H1 (cell line): Measurements from ENCODE around the gene TXNL4B. TPM values are rescaled to one million over a fixed set of nuclear protein-coding genes. Genes with fewer than 3 reads are reported as not detected.

Source experiments
- CTCF ChIA-PET: fragments of 300-600 bp; sonication (Branson Sonifier 250); formaldehyde crosslinking; loops from one replicate; lab custom pipeline; 2021; ENCODE audit not compliant: partially characterized antibody; lab: Charles Lee
- POLR2A ChIA-PET: fragments of 300-600 bp; sonication (Branson Sonifier 250); formaldehyde crosslinking; loops from one replicate; lab custom pipeline; 2021; ENCODE audit warnings: inconsistent platforms; ENCODE audit not compliant: partially characterized antibody; lab: Charles Lee
- DNase-seq, 2 experiments: peaks; one replicate each; pipeline versions ENCODE4 v3.0.0 to v3.0.0-alpha.2; 2010 to 2022; ENCODE audit warnings: low spot score in 2 of 2, low read depth in 1 of 2, mixed read lengths in 1 of 2
- FAIRE-seq: peaks from 2 replicates; lab custom pipeline; 2011; peaks lifted over from hg19 to GRCh38; lab: Jason Lieb, UNC
- H2AFZ ChIP-seq: 2 replicates; pipeline ENCODE4 v1.8.1; 2012; ENCODE audit warnings: low read length, inconsistent platforms
- H2AK5ac ChIP-seq: 2 replicates; pipeline ENCODE4 v1.6.1; 2013; ENCODE audit warnings: low read depth, low read length
- H2BK120ac ChIP-seq: replicated peaks from 2 replicates; pipeline ENCODE3; 2013; ENCODE audit warnings: low read depth, low read length, inconsistent platforms
- H2BK12ac ChIP-seq: 2 replicates; pipeline ENCODE4 v1.6.1; 2013; ENCODE audit warnings: low read depth, low read length
- H2BK15ac ChIP-seq: 2 replicates; pipeline ENCODE4 v1.6.1; 2013; ENCODE audit warnings: low read length
- H2BK20ac ChIP-seq: 2 replicates; pipeline ENCODE4 v1.6.1; 2013; ENCODE audit warnings: low read length
- H2BK5ac ChIP-seq: 2 replicates; pipeline ENCODE4 v1.6.1; 2013; ENCODE audit warnings: low read depth, low read length
- H3K14ac ChIP-seq: 2 replicates; pipeline ENCODE4 v1.6.1; 2013; ENCODE audit warnings: inconsistent platforms; ENCODE audit not compliant: insufficient read length
- H3K18ac ChIP-seq: 2 replicates; pipeline ENCODE4 v1.6.1; 2013; ENCODE audit warnings: low read length; ENCODE audit errors: extremely low read depth
- H3K23ac ChIP-seq: 2 replicates; pipeline ENCODE4 v1.6.1; 2013; ENCODE audit warnings: inconsistent platforms; ENCODE audit not compliant: insufficient read length
- H3K23me2 ChIP-seq: 2 replicates; pipeline ENCODE4 v1.6.1; 2013; ENCODE audit warnings: low read depth, low read length
- H3K27ac ChIP-seq: 2 replicates; pipeline ENCODE4 v1.6.1; 2011; ENCODE audit warnings: low read depth, low read length, inconsistent platforms
- H3K27me3 ChIP-seq, 4 experiments: replicated peaks in 1 of 4; 1 replicate in 1 of 4; 2 replicates in 3 of 4; pipeline versions ENCODE4 v1.6.1 to v1.8.1; 2011 to 2013; ENCODE audit warnings: low read length in 3 of 4, mild to moderate bottlenecking in 3 of 4, inconsistent platforms in 2 of 4, mixed read lengths in 2 of 4, moderate library complexity in 1 of 4; ENCODE audit not compliant: control insufficient read depth in 3 of 4, insufficient read depth in 3 of 4; ENCODE audit errors: extremely low read depth in 1 of 4
- H3K36me3 ChIP-seq, 4 experiments: 2 replicates each; pipeline versions ENCODE4 v1.6.1 to v1.8.1; 2011 to 2013; ENCODE audit warnings: mild to moderate bottlenecking in 4 of 4, low read length in 3 of 4, moderate library complexity in 2 of 4, control low read depth in 1 of 4, inconsistent platforms in 1 of 4; ENCODE audit not compliant: insufficient read depth in 4 of 4, control insufficient read depth in 2 of 4
- H3K4ac ChIP-seq: replicated peaks from 2 replicates; pipeline ENCODE3; 2013; ENCODE audit warnings: low read length, low read depth, mixed read lengths, inconsistent platforms; ENCODE audit not compliant: insufficient read length
- H3K4me1 ChIP-seq, 4 experiments: replicated peaks in 1 of 4; 1 replicate in 1 of 4; 2 replicates in 3 of 4; pipeline versions ENCODE4 v1.6.1 to v1.8.1; 2011 to 2013; ENCODE audit warnings: low read length in 3 of 4, inconsistent platforms in 2 of 4, mixed read lengths in 1 of 4; ENCODE audit not compliant: insufficient read depth in 4 of 4, control insufficient read depth in 3 of 4
- H3K4me2 ChIP-seq, 2 experiments: 2 replicates each; pipeline versions ENCODE4 v1.6.1 to v1.8.1; 2011 to 2013; ENCODE audit warnings: low read depth in 2 of 2, low read length in 2 of 2, control low read depth in 1 of 2, inconsistent platforms in 1 of 2, mild to moderate bottlenecking in 1 of 2; ENCODE audit not compliant: insufficient read depth in 1 of 2
- H3K4me3 ChIP-seq, 4 experiments: fragments of 200-600, 300-600 bp in 1 of 4; sonication (generic), shearing (Covaris generic), sonication (Bioruptor Twin) in 1 of 4; 2 replicates each; pipeline versions ENCODE4 v1.5.1 to v1.8.1; 2011 to 2016; ENCODE audit warnings: low read length in 4 of 4, low read depth in 3 of 4, control low read depth in 2 of 4, inconsistent platforms in 2 of 4, mild to moderate bottlenecking in 2 of 4, mixed read lengths in 1 of 4, moderate library complexity in 1 of 4; ENCODE audit not compliant: insufficient read depth in 2 of 4; ENCODE audit errors: extremely low read depth in 1 of 4
- H3K56ac ChIP-seq: replicated peaks from 2 replicates; pipeline ENCODE3; 2013; ENCODE audit warnings: low read depth, mild to moderate bottlenecking, mixed read lengths, low read length, inconsistent platforms; ENCODE audit not compliant: insufficient read length
- H3K79me1 ChIP-seq: 2 replicates; pipeline ENCODE4 v1.6.1; 2013; ENCODE audit warnings: low read depth, low read length, control low read depth
- H3K79me2 ChIP-seq, 2 experiments: 2 replicates each; pipeline versions ENCODE4 v1.6.1 to v1.8.1; 2012 to 2013; ENCODE audit warnings: low read length in 2 of 2, mild to moderate bottlenecking in 2 of 2, inconsistent platforms in 1 of 2; ENCODE audit not compliant: insufficient read depth in 2 of 2, control insufficient read depth in 1 of 2
- H3K9ac ChIP-seq, 4 experiments: replicated peaks in 1 of 4; 1 replicate in 1 of 4; 2 replicates in 3 of 4; pipeline versions ENCODE4 v1.6.1 to v1.8.1; 2011 to 2013; ENCODE audit warnings: low read depth in 3 of 4, low read length in 3 of 4, control low read depth in 2 of 4, mild to moderate bottlenecking in 2 of 4, moderate library complexity in 2 of 4, inconsistent platforms in 1 of 4; ENCODE audit errors: extremely low read depth in 1 of 4
- H3K9me3 ChIP-seq, 2 experiments: 2 replicates each; pipeline versions ENCODE4 v1.6.1 to v1.8.1; 2012 to 2013; ENCODE audit warnings: mild to moderate bottlenecking in 2 of 2, moderate library complexity in 2 of 2, control low read depth in 1 of 2, inconsistent platforms in 1 of 2, low read depth in 1 of 2, low read length in 1 of 2, mixed read lengths in 1 of 2; ENCODE audit not compliant: insufficient read depth in 2 of 2
- H4K20me1 ChIP-seq, 2 experiments: replicated peaks in 1 of 2; 2 replicates each; pipeline versions ENCODE3 to v1.8.1; 2011 to 2013; ENCODE audit warnings: inconsistent platforms in 2 of 2, low read length in 2 of 2, mild to moderate bottlenecking in 1 of 2; ENCODE audit not compliant: insufficient read depth in 2 of 2, control insufficient read depth in 1 of 2
- H4K5ac ChIP-seq: 2 replicates; pipeline ENCODE4 v1.6.1; 2013; ENCODE audit warnings: low read length, low read depth, mixed read lengths, inconsistent platforms; ENCODE audit not compliant: insufficient read length
- H4K8ac ChIP-seq: 2 replicates; pipeline ENCODE4 v1.8.0; 2013; ENCODE audit warnings: mild to moderate bottlenecking, moderate library complexity, low read length, inconsistent platforms; ENCODE audit not compliant: insufficient read depth; ENCODE audit errors: extremely low read depth
- H4K91ac ChIP-seq: replicated peaks from 2 replicates; pipeline ENCODE3; 2013; ENCODE audit warnings: low read length, mixed read lengths, inconsistent platforms; ENCODE audit not compliant: insufficient read length
- ATF2 ChIP-seq: IDR thresholded peaks from 2 replicates; pipeline ENCODE4 v1.6.1; 2012; ENCODE audit warnings: low read length, inconsistent platforms
- CEBPB ChIP-seq: IDR thresholded peaks from 2 replicates; pipeline ENCODE4 v1.6.1; 2012; ENCODE audit warnings: low read depth, low read length
- CHD2 ChIP-seq: IDR thresholded peaks from 2 replicates; pipeline ENCODE4 v1.6.1; 2012; ENCODE audit warnings: low read length, improper control_type of control experiment
- GABPA ChIP-seq: IDR thresholded peaks from 2 replicates; pipeline ENCODE4 v1.6.1; 2011; ENCODE audit warnings: mild to moderate bottlenecking, low read length, moderate library complexity, borderline replicate concordance; ENCODE audit not compliant: insufficient read depth
- GTF2F1 ChIP-seq: IDR thresholded peaks from 2 replicates; pipeline ENCODE4 v1.6.1; 2012; ENCODE audit warnings: low read depth, low read length, improper control_type of control experiment, borderline replicate concordance
- SIX5 ChIP-seq: IDR thresholded peaks from 2 replicates; pipeline ENCODE4 v1.6.1; 2011; ENCODE audit warnings: mild to moderate bottlenecking, low read depth, low read length
- TAF7 ChIP-seq: optimal IDR thresholded peaks from 2 replicates; pipeline ENCODE3; 2011; ENCODE audit warnings: low read depth, mild to moderate bottlenecking, inconsistent platforms, low read length, moderate library complexity, borderline replicate concordance
- WGBS, 2 experiments: shearing (Covaris generic) in 1 of 2; methylation state at CpG; one replicate each; pipeline versions ENCODE4 v1.1.6 to v1.1.7; 2013 to 2015; ENCODE audit warnings: low lambda C conversion rate in 2 of 2, mixed read lengths in 2 of 2, inconsistent platforms in 1 of 2, low coverage in 1 of 2, missing lambda C conversion rate in 1 of 2; ENCODE audit not compliant: insufficient replicate concordance in 2 of 2, insufficient coverage in 1 of 2, insufficient read length in 1 of 2; ENCODE audit errors: extremely low coverage in 1 of 2, missing lambda C conversion rate in 1 of 2; 5-methylcytosine and 5-hydroxymethylcytosine counted together
- polyA plus RNA-seq, 7 experiments: library from polyadenylated mRNA; depleted of rRNA in 3 of 7; stranded (reverse) in 5 of 7; unstranded in 2 of 7; fragments of >200 nt in 5 of 7; fragments of 200-250 nt in 2 of 7; gene quantifications; 1 replicate in 5 of 7; 2 replicates in 1 of 7; 4 replicates in 1 of 7; pipeline versions ENCODE4 v1.2.1 to v1.2.3, GENCODE V29; 2011 to 2013; ENCODE audit warnings: missing spikeins in 2 of 7, mixed read lengths in 2 of 7
- total RNA-seq: library from RNA; stranded (reverse); fragmentation: NEBNext Ultra II Directional; extraction: Animal tissue kit (Norgen Biotek cat#: 25700); gene quantifications from 2 replicates; pipeline ENCODE4 v1.2.1, GENCODE V29; 2021

TXNL4B gene
- total and polyA plus RNA-seq, 2 of the 8 experiments (the other 6 are each of a cell fraction or from before 2014, with no cell fraction given), result 6.7 to 10.6 TPM

GRCh38 chr16:72104905-72105304 lies 11.5 kb upstream of the TXNL4B start:
- TF ChIP-seq GABPA, result no peak
- TF ChIP-seq SIX5, result no peak
- TF ChIP-seq GTF2F1, result no peak
- TF ChIP-seq CEBPB, result no peak
- TF ChIP-seq CHD2, result no peak
- no peak for TF ChIP-seq TAF7
- no peak for TF ChIP-seq ATF2
- TF ChIP-seq, all 59 proteins: peak for 0
- H2BK15ac ChIP-seq, result no peak overlapping the region
- peaks cover 45 to 90% (median 78%) of the 10 kb centered on the region in 4 experiments for H3K36me3 ChIP-seq
- no peaks in the 10 kb centered on the region for H3K27me3 ChIP-seq
- FAIRE-seq (no peak), DNase-seq (no peak)
- no peak overlapping the region for H4K91ac ChIP-seq
- H3K9me3 ChIP-seq, result no peaks in the 10 kb centered on the region
- no peak overlapping the region for H2AFZ ChIP-seq
- H2BK12ac ChIP-seq, result no peak overlapping the region
- no peak overlapping the region for H2AK5ac ChIP-seq
- no peak overlapping the region for H3K27ac ChIP-seq
- no peak overlapping the region for H3K23ac ChIP-seq
- no peak overlapping the region for H4K5ac ChIP-seq
- H3K9ac ChIP-seq, result no peak overlapping the region
- H3K4me2 ChIP-seq, result no peak overlapping the region
- H3K4me1 ChIP-seq, result no peaks in the 10 kb centered on the region
- POLR2A ChIA-PET, result no interaction called here
- H3K79me1 ChIP-seq, result no peaks in the 10 kb centered on the region
- H2BK120ac ChIP-seq, result no peak overlapping the region
- no peak overlapping the region for H2BK5ac ChIP-seq
- 82% methylated on average over 9 of the region's 9 CpGs; no CpG with 5 or more reads in 1 of the 2 experiments for WGBS, 2 experiments
- CTCF ChIA-PET, result interaction anchor here (1.0 to 2.0 kb wide), 2 partner anchors 10 to 20 kb away, joined by 3 to 8 read pairs; no protein-coding TSS in a partner anchor
- no peak overlapping the region; the same call in 1 of the 2 replicates for H4K8ac ChIP-seq
- H2BK20ac ChIP-seq, result no peak overlapping the region
- H4K20me1 ChIP-seq, result peaks cover 4 to 11% of the 10 kb centered on the region in 2 experiments
- H3K23me2 ChIP-seq, result no peaks in the 10 kb centered on the region
- no peak overlapping the region for H3K56ac ChIP-seq
- H3K4me3 ChIP-seq, result no peak overlapping the region
- H3K14ac ChIP-seq, result no peak overlapping the region
- no peak overlapping the region for H3K18ac ChIP-seq
- H3K4ac ChIP-seq, result no peak overlapping the region
- no peaks in the 10 kb centered on the region for H3K79me2 ChIP-seq
